HepG2 (cell line): Measurements from ENCODE around the gene CTF1. TPM values are rescaled to one million over a fixed set of nuclear protein-coding genes. Genes with fewer than 3 reads are reported as not detected.
A peak's percentile ranks its signal among the peaks of the same experiment; 100 is the strongest.

Source experiments
- CAMTA2 ChIP-seq: sonication (generic); formaldehyde crosslinking; IDR thresholded peaks from 2 replicates; pipeline ENCODE4 v1.4.0; 2020; ENCODE audit warnings: mild to moderate bottlenecking, missing genetic modification reagents, borderline replicate concordance
- CC2D1A ChIP-seq: sonication (generic); formaldehyde crosslinking; IDR thresholded peaks from 2 replicates; pipeline ENCODE4 v1.8.1; 2023; ENCODE audit warnings: mild to moderate bottlenecking, missing genetic modification reagents
- CCDC6 ChIP-seq: sonication (generic); formaldehyde crosslinking; IDR thresholded peaks from 2 replicates; pipeline ENCODE4 v1.8.1; 2022; ENCODE audit warnings: mild to moderate bottlenecking, missing genetic modification reagents, moderate library complexity
- CHCHD3 ChIP-seq: sonication (generic); formaldehyde crosslinking; IDR thresholded peaks from 2 replicates; pipeline ENCODE4 v1.8.0; 2022; ENCODE audit warnings: mild to moderate bottlenecking, missing genetic modification reagents, moderate library complexity
- FOXA1 ChIP-seq, 2 experiments: fragments of 450-650 bp in 1 of 2; sonication (generic) in 1 of 2; formaldehyde crosslinking in 1 of 2; IDR thresholded peaks; 2 replicates each; pipeline versions ENCODE4 v1.4.0 to v1.6.1; 2016 to 2020; ENCODE audit warnings: missing genetic modification reagents in 1 of 2
- HOXD1 ChIP-seq: sonication (generic); formaldehyde crosslinking; IDR thresholded peaks from 2 replicates; pipeline ENCODE4 v1.5.0; 2020; ENCODE audit warnings: missing genetic modification reagents
- IRF9 ChIP-seq: sonication (generic); formaldehyde crosslinking; IDR thresholded peaks from 2 replicates; pipeline ENCODE4 v1.8.0; 2022; ENCODE audit warnings: missing genetic modification reagents, mild to moderate bottlenecking, borderline replicate concordance
- JDP2 ChIP-seq: sonication (generic); formaldehyde crosslinking; IDR thresholded peaks from 2 replicates; pipeline ENCODE4 v1.8.1; 2022; ENCODE audit warnings: missing genetic modification reagents, borderline replicate concordance
- MAFG ChIP-seq: sonication (generic); formaldehyde crosslinking; IDR thresholded peaks from 2 replicates; pipeline ENCODE4 v1.5.1; 2020; ENCODE audit warnings: mild to moderate bottlenecking, missing genetic modification reagents
- MIXL1 ChIP-seq: IDR thresholded peaks from 2 replicates; pipeline ENCODE4 v1.6.1; 2016
- NKX3-1 ChIP-seq: sonication (generic); formaldehyde crosslinking; IDR thresholded peaks from 2 replicates; pipeline ENCODE4 v1.5.0; 2020; ENCODE audit warnings: missing genetic modification reagents
- REL ChIP-seq: sonication (generic); formaldehyde crosslinking; conservative IDR thresholded peaks from 2 replicates; pipeline ENCODE4 v1.8.0; 2022; ENCODE audit warnings: mild to moderate bottlenecking, missing genetic modification reagents, moderate library complexity
- ZNF10 ChIP-seq: sonication (generic); formaldehyde crosslinking; IDR thresholded peaks from 2 replicates; pipeline ENCODE4 v1.4.0; 2020; ENCODE audit warnings: mild to moderate bottlenecking, low read depth, missing genetic modification reagents, borderline replicate concordance
- ZNF121 ChIP-seq: sonication (generic); formaldehyde crosslinking; IDR thresholded peaks from 2 replicates; pipeline ENCODE4 v1.5.0; 2020; ENCODE audit warnings: mild to moderate bottlenecking, missing genetic modification reagents
- ZNF136 ChIP-seq: sonication (generic); formaldehyde crosslinking; IDR thresholded peaks from 2 replicates; pipeline ENCODE4 v1.8.1; 2022; ENCODE audit warnings: low read depth, mild to moderate bottlenecking, moderate library complexity, missing genetic modification reagents
- ZNF747 ChIP-seq: sonication (generic); formaldehyde crosslinking; IDR thresholded peaks from 2 replicates; pipeline ENCODE4 v1.8.1; 2023; ENCODE audit warnings: missing genetic modification reagents, mild to moderate bottlenecking, borderline replicate concordance
- ZNF784 ChIP-seq: sonication (generic); formaldehyde crosslinking; IDR thresholded peaks from 2 replicates; pipeline ENCODE4 v1.5.1; 2020; ENCODE audit warnings: missing genetic modification reagents, mild to moderate bottlenecking, borderline replicate concordance
- polyA plus RNA-seq, 8 experiments: library from polyadenylated mRNA; depleted of rRNA in 3 of 8; stranded (reverse) in 7 of 8; unstranded in 1 of 8; fragments of >200 nt; fragmentation: Illumina TruSeq in 4 of 8; extraction: Trizol in 4 of 8; gene quantifications; 2 replicates each; pipeline versions ENCODE4 v1.2.1 to v1.2.3, GENCODE V29; 2011 to 2016; ENCODE audit warnings: low read depth in 4 of 8, missing spikeins in 1 of 8, mixed read lengths in 1 of 8; ENCODE audit not compliant: insufficient read depth in 1 of 8
- total RNA-seq, 5 experiments: library from RNA; depleted of rRNA; stranded (reverse); fragments of >200 nt; fragmentation: Illumina TruSeq; extraction: Trizol; gene quantifications; 2 replicates each; pipeline ENCODE4 v1.2.3, GENCODE V29; 2016; ENCODE audit warnings: low read depth in 1 of 5
- TF ChIP-seq, protein P1 (sequence below): sonication (generic); formaldehyde crosslinking; IDR thresholded peaks from 2 replicates; pipeline ENCODE4 v1.4.0; 2020; ENCODE audit warnings: low read depth, mild to moderate bottlenecking, missing genetic modification reagents
- TF ChIP-seq, protein P2 (sequence below): sonication (generic); formaldehyde crosslinking; conservative IDR thresholded peaks from 2 replicates; pipeline ENCODE4 v1.4.0; 2020; ENCODE audit warnings: missing genetic modification reagents
- TF ChIP-seq, protein P3 (sequence below): sonication (generic); formaldehyde crosslinking; IDR thresholded peaks from 2 replicates; pipeline ENCODE4 v1.5.0; 2020; ENCODE audit warnings: missing genetic modification reagents
- TF ChIP-seq, protein P4 (sequence below): sonication (generic); formaldehyde crosslinking; IDR thresholded peaks from 2 replicates; pipeline ENCODE4 v1.9.0; 2022; ENCODE audit warnings: missing genetic modification reagents, mild to moderate bottlenecking, borderline replicate concordance

CTF1 gene
- total and polyA plus RNA-seq, 2 of the 13 experiments (the other 11 are each of a cell fraction or from before 2014, with no cell fraction given), result 0.13 to 1.8 TPM

DNA sequence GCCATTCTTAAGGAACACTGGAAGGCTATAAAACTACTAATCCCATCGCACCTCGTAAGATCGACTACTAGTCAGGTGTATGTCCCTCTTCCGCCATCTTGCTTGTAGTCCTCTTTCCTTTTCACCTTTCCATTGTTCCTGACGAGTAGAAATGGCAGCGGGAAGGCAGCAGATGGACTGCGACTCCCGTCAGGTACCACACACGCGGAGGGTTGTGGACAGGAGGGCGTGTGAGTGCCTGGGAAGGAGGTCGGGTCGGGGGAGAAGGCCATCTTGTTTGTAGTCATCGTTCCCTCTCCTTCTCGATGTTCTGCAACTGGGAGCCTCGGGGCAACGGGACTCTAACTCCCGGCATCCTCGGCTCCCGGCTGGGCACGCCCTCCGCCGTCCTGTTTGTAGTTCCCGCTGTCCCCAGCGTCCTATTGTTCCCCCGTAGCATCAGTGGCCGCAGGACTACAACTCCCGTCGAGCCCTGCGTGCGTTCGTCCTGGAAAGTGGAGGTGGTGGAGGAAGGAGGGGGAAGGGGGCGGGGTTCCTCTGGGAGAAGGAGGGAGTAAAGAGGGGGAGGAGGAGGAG, 26.6 kb downstream of the CTF1 start (continued):
- TF ChIP-seq, protein P1, sequence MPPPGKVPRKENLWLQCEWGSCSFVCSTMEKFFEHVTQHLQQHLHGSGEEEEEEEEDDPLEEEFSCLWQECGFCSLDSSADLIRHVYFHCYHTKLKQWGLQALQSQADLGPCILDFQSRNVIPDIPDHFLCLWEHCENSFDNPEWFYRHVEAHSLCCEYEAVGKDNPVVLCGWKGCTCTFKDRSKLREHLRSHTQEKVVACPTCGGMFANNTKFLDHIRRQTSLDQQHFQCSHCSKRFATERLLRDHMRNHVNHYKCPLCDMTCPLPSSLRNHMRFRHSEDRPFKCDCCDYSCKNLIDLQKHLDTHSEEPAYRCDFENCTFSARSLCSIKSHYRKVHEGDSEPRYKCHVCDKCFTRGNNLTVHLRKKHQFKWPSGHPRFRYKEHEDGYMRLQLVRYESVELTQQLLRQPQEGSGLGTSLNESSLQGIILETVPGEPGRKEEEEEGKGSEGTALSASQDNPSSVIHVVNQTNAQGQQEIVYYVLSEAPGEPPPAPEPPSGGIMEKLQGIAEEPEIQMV (CRISPR knock-in tag), result no peak
- TF ChIP-seq HOXD1 (CRISPR knock-in tag), result peak; percentile 63; the same call in 1 of the 2 replicates
- TF ChIP-seq CC2D1A, result no peak
- TF ChIP-seq, protein P2, sequence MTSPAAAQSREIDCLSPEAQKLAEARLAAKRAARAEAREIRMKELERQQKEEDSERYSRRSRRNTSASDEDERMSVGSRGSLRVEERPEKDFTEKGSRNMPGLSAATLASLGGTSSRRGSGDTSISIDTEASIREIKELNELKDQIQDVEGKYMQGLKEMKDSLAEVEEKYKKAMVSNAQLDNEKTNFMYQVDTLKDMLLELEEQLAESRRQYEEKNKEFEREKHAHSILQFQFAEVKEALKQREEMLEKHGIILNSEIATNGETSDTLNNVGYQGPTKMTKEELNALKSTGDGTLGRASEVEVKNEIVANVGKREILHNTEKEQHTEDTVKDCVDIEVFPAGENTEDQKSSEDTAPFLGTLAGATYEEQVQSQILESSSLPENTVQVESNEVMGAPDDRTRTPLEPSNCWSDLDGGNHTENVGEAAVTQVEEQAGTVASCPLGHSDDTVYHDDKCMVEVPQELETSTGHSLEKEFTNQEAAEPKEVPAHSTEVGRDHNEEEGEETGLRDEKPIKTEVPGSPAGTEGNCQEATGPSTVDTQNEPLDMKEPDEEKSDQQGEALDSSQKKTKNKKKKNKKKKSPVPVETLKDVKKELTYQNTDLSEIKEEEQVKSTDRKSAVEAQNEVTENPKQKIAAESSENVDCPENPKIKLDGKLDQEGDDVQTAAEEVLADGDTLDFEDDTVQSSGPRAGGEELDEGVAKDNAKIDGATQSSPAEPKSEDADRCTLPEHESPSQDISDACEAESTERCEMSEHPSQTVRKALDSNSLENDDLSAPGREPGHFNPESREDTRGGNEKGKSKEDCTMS (CRISPR knock-in tag), result 0 out of 2 replicates have a peak, but pooled peaks have one; percentile 31
- no peak for TF ChIP-seq JDP2 (CRISPR knock-in tag)
- peak; percentile 51; the same call in 1 of the 2 replicates for TF ChIP-seq ZNF747
- no peak for TF ChIP-seq IRF9 (CRISPR knock-in tag)
- no peak for TF ChIP-seq ZNF136 (CRISPR knock-in tag)
- TF ChIP-seq MIXL1 (CRISPR knock-in tag), result 0 out of 2 replicates have a peak, but pooled peaks have one; percentile 3
- TF ChIP-seq, protein P3, sequence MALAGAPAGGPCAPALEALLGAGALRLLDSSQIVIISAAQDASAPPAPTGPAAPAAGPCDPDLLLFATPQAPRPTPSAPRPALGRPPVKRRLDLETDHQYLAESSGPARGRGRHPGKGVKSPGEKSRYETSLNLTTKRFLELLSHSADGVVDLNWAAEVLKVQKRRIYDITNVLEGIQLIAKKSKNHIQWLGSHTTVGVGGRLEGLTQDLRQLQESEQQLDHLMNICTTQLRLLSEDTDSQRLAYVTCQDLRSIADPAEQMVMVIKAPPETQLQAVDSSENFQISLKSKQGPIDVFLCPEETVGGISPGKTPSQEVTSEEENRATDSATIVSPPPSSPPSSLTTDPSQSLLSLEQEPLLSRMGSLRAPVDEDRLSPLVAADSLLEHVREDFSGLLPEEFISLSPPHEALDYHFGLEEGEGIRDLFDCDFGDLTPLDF (CRISPR knock-in tag), result no peak
- TF ChIP-seq ZNF121 (CRISPR knock-in tag), result no peak
- TF ChIP-seq, protein P4, sequence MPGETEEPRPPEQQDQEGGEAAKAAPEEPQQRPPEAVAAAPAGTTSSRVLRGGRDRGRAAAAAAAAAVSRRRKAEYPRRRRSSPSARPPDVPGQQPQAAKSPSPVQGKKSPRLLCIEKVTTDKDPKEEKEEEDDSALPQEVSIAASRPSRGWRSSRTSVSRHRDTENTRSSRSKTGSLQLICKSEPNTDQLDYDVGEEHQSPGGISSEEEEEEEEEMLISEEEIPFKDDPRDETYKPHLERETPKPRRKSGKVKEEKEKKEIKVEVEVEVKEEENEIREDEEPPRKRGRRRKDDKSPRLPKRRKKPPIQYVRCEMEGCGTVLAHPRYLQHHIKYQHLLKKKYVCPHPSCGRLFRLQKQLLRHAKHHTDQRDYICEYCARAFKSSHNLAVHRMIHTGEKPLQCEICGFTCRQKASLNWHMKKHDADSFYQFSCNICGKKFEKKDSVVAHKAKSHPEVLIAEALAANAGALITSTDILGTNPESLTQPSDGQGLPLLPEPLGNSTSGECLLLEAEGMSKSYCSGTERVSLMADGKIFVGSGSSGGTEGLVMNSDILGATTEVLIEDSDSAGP, result peak; percentile 68; the same call in 1 of the 2 replicates
- TF ChIP-seq CAMTA2 (CRISPR knock-in tag), result no peak
- TF ChIP-seq ZNF10 (CRISPR knock-in tag), result no peak
- no peak for TF ChIP-seq FOXA1 (IDR thresholded peaks at IDR 0.05)
- peak; percentile 61 for TF ChIP-seq FOXA1 (CRISPR knock-in tag; IDR thresholded peaks at IDR 0.05)
- no peak for TF ChIP-seq ZNF784 (CRISPR knock-in tag)
- no peak for TF ChIP-seq CCDC6 (CRISPR knock-in tag)
- TF ChIP-seq NKX3-1 (CRISPR knock-in tag), result no peak
- no peak for TF ChIP-seq MAFG
- TF ChIP-seq CHCHD3 (CRISPR knock-in tag), result no peak; the same call in 1 of the 2 replicates
- peak; percentile 75; the same call in 1 of the 2 replicates for TF ChIP-seq REL (CRISPR knock-in tag)
